NT2/D1 (cell line): Measurements from ENCODE around the gene LRRC27.

Experiments used
- SUZ12 ChIP-seq: IDR thresholded peaks from 2 replicates; pipeline ENCODE4 v1.6.1; 2011; ENCODE audit not compliant: insufficient read length, insufficient read depth; ENCODE audit errors: extremely low read depth
- YY1 ChIP-seq: IDR thresholded peaks from 2 replicates; pipeline ENCODE4 v1.6.1; 2011; ENCODE audit not compliant: insufficient read length, insufficient read depth
- ZNF274 ChIP-seq: IDR thresholded peaks from 2 replicates; pipeline ENCODE4 v1.6.1; 2011; ENCODE audit warnings: mild to moderate bottlenecking, low read depth, low read length

DNA sequence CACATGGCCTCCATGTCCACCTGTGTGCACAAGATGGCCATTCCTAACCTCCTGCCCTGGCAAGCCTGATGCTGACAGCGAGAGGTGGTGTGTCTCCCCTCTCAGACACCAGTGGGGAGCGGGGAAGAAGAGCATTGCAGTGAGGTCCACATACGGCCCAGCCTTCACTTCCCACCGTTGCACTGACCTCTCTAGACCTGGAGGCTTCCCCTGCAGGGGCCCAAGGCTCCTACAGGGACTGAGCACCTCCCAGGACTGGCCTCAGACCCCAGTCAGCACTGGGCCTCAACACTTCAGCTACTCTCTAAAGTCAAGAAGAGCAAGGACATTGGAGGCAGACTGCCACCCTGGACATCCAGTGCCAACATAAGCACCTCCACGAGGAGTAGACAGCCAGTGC is 40.2 kb upstream of the LRRC27 start:
- no peak for TF ChIP-seq ZNF274
- no peak for TF ChIP-seq SUZ12
- no peak for TF ChIP-seq YY1
